ENCODE results near the gene DFFB.
A peak's percentile ranks its signal among the peaks of the same experiment; 100 is the strongest.

DFFB gene

GRCh38 chr1:3896396-3897000 lies 39.2 kb downstream of the DFFB start:
- DNase-seq (ENCODE audit: low read depth): no peak

GRCh38 chr1:3898475-3898735 lies 41.1 kb downstream of the DFFB start:
- DNase-seq (ENCODE audit: low read depth): no peak

- DNase-seq (ENCODE audit: low read depth): no peak
These were observed 41.9 kb downstream of the DFFB start for GRCh38 chr1:3898994-3899753.

GRCh38 chr1:3899754-3900149 lies 42.5 kb downstream of the DFFB start:
- no peak for DNase-seq (ENCODE audit: low read depth)

GRCh38 chr1:3900150-3900968 lies 43.1 kb downstream of the DFFB start, which contains the start of gene C1orf174:
Gene C1orf174 (minus strand): TSS chr1:3900272. CDS start chr1:3900186, 86 bp downstream.
- peak; percentile 86 for DNase-seq (ENCODE audit: low read depth)

- DNase-seq (ENCODE audit: low read depth): peak; percentile 68
These were observed 43.8 kb downstream of the DFFB start for GRCh38 chr1:3900969-3901529.

GRCh38 chr1:3902111-3902511 lies 44.8 kb downstream of the DFFB start:
- no peak for DNase-seq (ENCODE audit: low read depth)

- DNase-seq (ENCODE audit: low read depth): no peak
These were observed 45.4 kb downstream of the DFFB start for GRCh38 chr1:3902571-3903091.

GRCh38 chr1:3903141-3904005 lies 46.1 kb downstream of the DFFB start:
- no peak for DNase-seq (ENCODE audit: low read depth)

GRCh38 chr1:3904006-3904842 lies 46.9 kb downstream of the DFFB start:
- no peak for DNase-seq (ENCODE audit: low read depth)

- DNase-seq (ENCODE audit: low read depth): no peak
These were observed 47.5 kb downstream of the DFFB start for GRCh38 chr1:3904843-3905185.

GRCh38 chr1:3905266-3905952 lies 48.1 kb downstream of the DFFB start:
- DNase-seq (ENCODE audit: low read depth): no peak

- no peak for DNase-seq (ENCODE audit: low read depth)
These were observed 48.8 kb downstream of the DFFB start for GRCh38 chr1:3905953-3906671.

GRCh38 chr1:3906672-3907020 lies 49.4 kb downstream of the DFFB start:
- no peak for DNase-seq (ENCODE audit: low read depth)

- no peak for DNase-seq (ENCODE audit: low read depth)
These were observed 49.8 kb downstream of the DFFB start for GRCh38 chr1:3907031-3907534.

- DNase-seq (ENCODE audit: low read depth): no peak
These were observed 50.4 kb downstream of the DFFB start for GRCh38 chr1:3907621-3908165.

GRCh38 chr1:3908886-3909517 lies 51.7 kb downstream of the DFFB start:
- no peak for DNase-seq (ENCODE audit: low read depth)

- DNase-seq (ENCODE audit: low read depth): no peak
These were observed 52.3 kb downstream of the DFFB start for GRCh38 chr1:3909615-3910014.

Data from GM04503 (cell line).